ENCODE data around the gene CXXC4. TPM values are rescaled to one million over a fixed set of nuclear protein-coding genes. Genes with fewer than 3 reads are reported as not detected.

Gene CXXC4
- total and polyA plus RNA-seq, 2 of the 13 experiments (the other 11 are each of a cell fraction or from before 2014, with no cell fraction given), result not detected

DNA sequence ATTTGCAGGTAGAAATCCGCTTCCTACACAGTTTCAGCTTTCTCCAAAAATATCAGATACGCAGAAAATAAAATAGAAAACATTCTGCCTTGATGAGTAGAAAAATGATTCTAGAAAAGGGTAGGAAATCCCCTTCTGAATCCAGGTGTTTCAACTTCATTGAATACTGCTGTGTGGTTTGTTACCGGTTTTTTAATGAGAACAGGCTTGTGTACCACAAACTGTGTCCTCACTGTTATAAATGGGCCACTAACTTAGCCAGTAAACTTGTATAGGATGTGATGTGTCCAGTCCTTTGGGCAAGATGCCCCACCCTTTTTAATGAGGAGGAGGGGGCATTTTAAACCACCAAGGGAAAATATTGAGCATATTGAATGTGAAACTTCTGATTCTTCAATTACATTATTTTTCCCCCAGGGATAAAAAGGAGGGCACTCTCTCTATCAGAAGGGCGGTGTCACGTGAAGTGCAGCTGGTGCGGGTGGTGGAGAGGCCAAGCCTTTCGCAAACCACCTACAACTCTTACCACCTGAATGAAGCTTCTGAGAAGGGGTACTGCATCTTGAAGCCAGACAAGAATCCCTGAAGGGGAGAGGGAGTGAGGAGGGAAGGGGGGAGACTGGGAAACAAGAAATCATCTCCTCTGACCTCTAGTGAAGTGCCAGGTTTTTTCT lies 4.5 kb downstream of the CXXC4 start:
- Histone ChIP-seq H3K9ac (ENCODE audit: insufficient read depth, low read depth, low read length) (no peak overlapping the region), H3K79me2 (ENCODE audit: insufficient read depth, low read length) (no peaks in the 10 kb centered on the region), H3K4me2 (ENCODE audit: low read depth, low read length) (no peak overlapping the region), H3K27ac (ENCODE audit: extremely low read length, insufficient read depth, low read length) (no peak overlapping the region), H3K4me1 (ENCODE audit: insufficient read depth, low read length) (peaks cover 21% of the 10 kb centered on the region), H3K36me3 (replicated peaks in 1 of 2; ENCODE audit: control insufficient read depth in 1 of 2, insufficient read depth in 2 of 2, low read length in 2 of 2) (no peaks in the 10 kb centered on the region), H2AFZ (ENCODE audit: low read length) (no peak overlapping the region), H4K20me1 (ENCODE audit: insufficient read depth, low read length) (no peaks in the 10 kb centered on the region), H3K4me3 (replicated peaks in 1 of 3; ENCODE audit: insufficient read depth in 1 of 3, low read depth in 2 of 3, low read length in 3 of 3) (no peak overlapping the region), H3K9me3 (ENCODE audit: low read length) (no peaks in the 10 kb centered on the region), H3K27me3 (ENCODE audit: control insufficient read depth in 1 of 2, insufficient read depth in 2 of 2, low read length in 2 of 2) (peaks cover 0 to 20% of the 10 kb centered on the region in 2 experiments; a peak in 2 of 5 replicates)
- no peak for ATAC-seq
- DNase-seq (ENCODE audit: low spot score), result no peak
- intact Hi-C loops (cut with micrococcal nuclease; ENCODE audit: unreplicated experiment) (loop anchor here (10.0 kb wide), 1 partner anchor 105 kb away; no protein-coding TSS in a partner anchor), in situ Hi-C loops (cut with HindIII; ENCODE audit: extremely low pct_ligation_motif_present, low pct_unique_long_range_greater_than_20kb) (no loop called here)
- WGBS (ENCODE audit: low lambda C conversion rate), result 60% methylated on average over 7 of the region's 7 CpGs
- no TSS peak for BruUV-seq (replicated peaks)
- no peak for FAIRE-seq
- no peak for TF ChIP-seq MTF1 (CRISPR knock-in tag; IDR thresholded peaks at IDR 0.05)
- no peak for TF ChIP-seq SNRNP70 (IDR thresholded peaks at IDR 0.05; ENCODE audit: low read depth, low read length)
- TF ChIP-seq, protein P1, sequence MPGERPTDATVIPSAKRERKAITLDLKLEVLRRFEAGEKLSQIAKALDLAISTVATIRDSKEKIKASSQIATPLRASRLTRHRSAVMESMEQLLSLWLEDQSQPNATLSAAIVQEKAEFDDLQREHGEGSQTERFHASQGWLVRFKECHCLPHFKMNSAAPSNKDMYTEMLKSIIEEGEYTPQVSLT (CRISPR knock-in tag; IDR thresholded peaks at IDR 0.05; ENCODE audit: borderline replicate concordance, low read depth), result no peak
- TF ChIP-seq ZNF850 (CRISPR knock-in tag; conservative IDR thresholded peaks at IDR 0.05), result no peak
- TF ChIP-seq HMG20A (CRISPR knock-in tag; IDR thresholded peaks at IDR 0.05; ENCODE audit: borderline replicate concordance), result no peak
- TF ChIP-seq ARNTL (CRISPR knock-in tag; IDR thresholded peaks at IDR 0.05), result no peak
- no peak for TF ChIP-seq NFIC (IDR thresholded peaks at IDR 0.05; ENCODE audit: low read length)
- TF ChIP-seq ZFP82 (CRISPR knock-in tag; IDR thresholded peaks at IDR 0.05; ENCODE audit: borderline replicate concordance), result no peak
- TF ChIP-seq NCOA2 (CRISPR knock-in tag; IDR thresholded peaks at IDR 0.05), result no peak
- CTCF ChIA-PET (ENCODE audit: low intra/inter-chr PET ratio, low total read pairs), result no interaction called here
- POLR2A ChIA-PET, result no interaction called here

DNA sequence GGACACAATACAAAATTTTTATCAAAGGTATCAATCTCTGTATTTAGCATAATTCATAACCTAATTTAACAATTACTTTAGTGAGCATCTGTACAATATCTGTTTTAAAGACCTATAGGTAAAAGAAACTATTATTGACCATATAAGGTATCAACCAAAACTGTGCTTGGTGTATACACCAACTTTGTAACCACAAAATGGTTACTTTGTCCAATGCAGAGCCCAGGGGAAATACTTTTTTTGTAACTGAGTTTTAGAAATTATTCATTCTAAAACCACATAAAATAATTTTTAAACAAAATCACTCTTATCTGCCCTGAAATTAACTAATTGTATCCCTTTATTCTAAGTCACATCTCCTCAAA lies 5.0 kb downstream of the CXXC4 start:
- Histone ChIP-seq H2AFZ (ENCODE audit: low read length) (no peak overlapping the region), H3K79me2 (ENCODE audit: insufficient read depth, low read length) (no peaks in the 10 kb centered on the region), H3K27me3 (ENCODE audit: control insufficient read depth in 1 of 2, insufficient read depth in 2 of 2, low read length in 2 of 2) (peaks cover 0 to 20% of the 10 kb centered on the region in 2 experiments; a peak in 2 of 5 replicates), H3K4me1 (ENCODE audit: insufficient read depth, low read length) (peaks cover 20% of the 10 kb centered on the region), H3K9me3 (ENCODE audit: low read length) (no peaks in the 10 kb centered on the region), H3K4me2 (ENCODE audit: low read depth, low read length) (no peak overlapping the region), H3K4me3 (replicated peaks in 1 of 3; ENCODE audit: insufficient read depth in 1 of 3, low read depth in 2 of 3, low read length in 3 of 3) (no peak overlapping the region), H3K9ac (ENCODE audit: insufficient read depth, low read depth, low read length) (no peak overlapping the region), H3K27ac (ENCODE audit: extremely low read length, insufficient read depth, low read length) (no peak overlapping the region), H4K20me1 (ENCODE audit: insufficient read depth, low read length) (no peaks in the 10 kb centered on the region), H3K36me3 (replicated peaks in 1 of 2; ENCODE audit: control insufficient read depth in 1 of 2, insufficient read depth in 2 of 2, low read length in 2 of 2) (no peaks in the 10 kb centered on the region)
- BruUV-seq (replicated peaks), result no TSS peak
- intact Hi-C loops (cut with micrococcal nuclease; ENCODE audit: unreplicated experiment), result loop anchor here (10.0 kb wide), 1 partner anchor 105 kb away; no protein-coding TSS in a partner anchor
- ChIA-PET POLR2A (no interaction called here), CTCF (ENCODE audit: low intra/inter-chr PET ratio, low total read pairs) (no interaction called here)
- FAIRE-seq (no peak), ATAC-seq (no peak), DNase-seq (ENCODE audit: low spot score) (no peak)
- TF ChIP-seq, protein P2, sequence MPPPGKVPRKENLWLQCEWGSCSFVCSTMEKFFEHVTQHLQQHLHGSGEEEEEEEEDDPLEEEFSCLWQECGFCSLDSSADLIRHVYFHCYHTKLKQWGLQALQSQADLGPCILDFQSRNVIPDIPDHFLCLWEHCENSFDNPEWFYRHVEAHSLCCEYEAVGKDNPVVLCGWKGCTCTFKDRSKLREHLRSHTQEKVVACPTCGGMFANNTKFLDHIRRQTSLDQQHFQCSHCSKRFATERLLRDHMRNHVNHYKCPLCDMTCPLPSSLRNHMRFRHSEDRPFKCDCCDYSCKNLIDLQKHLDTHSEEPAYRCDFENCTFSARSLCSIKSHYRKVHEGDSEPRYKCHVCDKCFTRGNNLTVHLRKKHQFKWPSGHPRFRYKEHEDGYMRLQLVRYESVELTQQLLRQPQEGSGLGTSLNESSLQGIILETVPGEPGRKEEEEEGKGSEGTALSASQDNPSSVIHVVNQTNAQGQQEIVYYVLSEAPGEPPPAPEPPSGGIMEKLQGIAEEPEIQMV (CRISPR knock-in tag; IDR thresholded peaks at IDR 0.05; ENCODE audit: low read depth), result no peak
- TF ChIP-seq ZNF7 (CRISPR knock-in tag; IDR thresholded peaks at IDR 0.05) (no peak), NR1H2 (CRISPR knock-in tag; IDR thresholded peaks at IDR 0.05; ENCODE audit: borderline replicate concordance, low read depth) (no peak), ZNF333 (CRISPR knock-in tag; IDR thresholded peaks at IDR 0.05; ENCODE audit: borderline replicate concordance) (no peak), CHD2 (IDR thresholded peaks at IDR 0.05; ENCODE audit: low read depth, low read length) (no peak), ZIK1 (CRISPR knock-in tag; IDR thresholded peaks at IDR 0.05; ENCODE audit: borderline replicate concordance, low read depth) (no peak)
- TF ChIP-seq, protein P3, sequence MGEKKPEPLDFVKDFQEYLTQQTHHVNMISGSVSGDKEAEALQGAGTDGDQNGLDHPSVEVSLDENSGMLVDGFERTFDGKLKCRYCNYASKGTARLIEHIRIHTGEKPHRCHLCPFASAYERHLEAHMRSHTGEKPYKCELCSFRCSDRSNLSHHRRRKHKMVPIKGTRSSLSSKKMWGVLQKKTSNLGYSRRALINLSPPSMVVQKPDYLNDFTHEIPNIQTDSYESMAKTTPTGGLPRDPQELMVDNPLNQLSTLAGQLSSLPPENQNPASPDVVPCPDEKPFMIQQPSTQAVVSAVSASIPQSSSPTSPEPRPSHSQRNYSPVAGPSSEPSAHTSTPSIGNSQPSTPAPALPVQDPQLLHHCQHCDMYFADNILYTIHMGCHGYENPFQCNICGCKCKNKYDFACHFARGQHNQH (CRISPR knock-in tag; IDR thresholded peaks at IDR 0.05), result no peak
- in situ Hi-C loops (cut with HindIII; ENCODE audit: extremely low pct_ligation_motif_present, low pct_unique_long_range_greater_than_20kb), result no loop called here

All from HepG2 (cell line).